Neural progenitor cell (in vitro differentiated cells): ENCODE results near the gene BTBD9.

Experiments
- EZH2 ChIP-seq: fragments of 200-600 bp; sonication (generic); IDR thresholded peaks from 2 replicates; pipeline ENCODE4 v1.6.1; 2017; ENCODE audit warnings: antibody characterized with exemption, mild to moderate bottlenecking, moderate library complexity
- EZH2phosphoT487 ChIP-seq: fragments of 200-600 bp; sonication (generic); IDR thresholded peaks from 2 replicates; pipeline ENCODE4 v1.6.1; 2017; ENCODE audit warnings: antibody characterized with exemption
- TF ChIP-seq, protein P1 (sequence below): fragments of 200-600 bp; sonication (generic); IDR thresholded peaks from 2 replicates; pipeline ENCODE4 v1.5.1; 2017; ENCODE audit warnings: antibody characterized with exemption, mild to moderate bottlenecking

- TF ChIP-seq, protein P1, sequence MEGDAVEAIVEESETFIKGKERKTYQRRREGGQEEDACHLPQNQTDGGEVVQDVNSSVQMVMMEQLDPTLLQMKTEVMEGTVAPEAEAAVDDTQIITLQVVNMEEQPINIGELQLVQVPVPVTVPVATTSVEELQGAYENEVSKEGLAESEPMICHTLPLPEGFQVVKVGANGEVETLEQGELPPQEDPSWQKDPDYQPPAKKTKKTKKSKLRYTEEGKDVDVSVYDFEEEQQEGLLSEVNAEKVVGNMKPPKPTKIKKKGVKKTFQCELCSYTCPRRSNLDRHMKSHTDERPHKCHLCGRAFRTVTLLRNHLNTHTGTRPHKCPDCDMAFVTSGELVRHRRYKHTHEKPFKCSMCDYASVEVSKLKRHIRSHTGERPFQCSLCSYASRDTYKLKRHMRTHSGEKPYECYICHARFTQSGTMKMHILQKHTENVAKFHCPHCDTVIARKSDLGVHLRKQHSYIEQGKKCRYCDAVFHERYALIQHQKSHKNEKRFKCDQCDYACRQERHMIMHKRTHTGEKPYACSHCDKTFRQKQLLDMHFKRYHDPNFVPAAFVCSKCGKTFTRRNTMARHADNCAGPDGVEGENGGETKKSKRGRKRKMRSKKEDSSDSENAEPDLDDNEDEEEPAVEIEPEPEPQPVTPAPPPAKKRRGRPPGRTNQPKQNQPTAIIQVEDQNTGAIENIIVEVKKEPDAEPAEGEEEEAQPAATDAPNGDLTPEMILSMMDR: no peak
- no peak for TF ChIP-seq EZH2phosphoT487
- TF ChIP-seq EZH2: no peak
Measured at GRCh38 chr6:38375341-38375740, 264.4 kb downstream of the BTBD9 start.
